Retinal pigment epithelial cell (primary cell): Measurements from ENCODE around the gene DUSP15.

Source experiments
- DNase-seq: peaks from one replicate; pipeline ENCODE4 v3.0.0-alpha.2; 2010; ENCODE audit warnings: low read depth
- H3K4me3 ChIP-seq: 2 replicates; pipeline ENCODE4 v1.5.1; 2011; ENCODE audit warnings: mild to moderate bottlenecking, low read length, control low read depth, moderate library complexity
- CTCF ChIP-seq: conservative IDR thresholded peaks from 2 replicates; pipeline ENCODE4 v1.5.1; 2011; ENCODE audit warnings: low read depth, low read length, control low read depth, inconsistent platforms

The DUSP15 gene

GRCh38 chr20:31842471-31843157, 27.7 kb downstream of the DUSP15 start:
- TF ChIP-seq CTCF: peak; percentile 8
- H3K4me3 ChIP-seq: no peak overlapping the region
- no peak for DNase-seq

DNA sequence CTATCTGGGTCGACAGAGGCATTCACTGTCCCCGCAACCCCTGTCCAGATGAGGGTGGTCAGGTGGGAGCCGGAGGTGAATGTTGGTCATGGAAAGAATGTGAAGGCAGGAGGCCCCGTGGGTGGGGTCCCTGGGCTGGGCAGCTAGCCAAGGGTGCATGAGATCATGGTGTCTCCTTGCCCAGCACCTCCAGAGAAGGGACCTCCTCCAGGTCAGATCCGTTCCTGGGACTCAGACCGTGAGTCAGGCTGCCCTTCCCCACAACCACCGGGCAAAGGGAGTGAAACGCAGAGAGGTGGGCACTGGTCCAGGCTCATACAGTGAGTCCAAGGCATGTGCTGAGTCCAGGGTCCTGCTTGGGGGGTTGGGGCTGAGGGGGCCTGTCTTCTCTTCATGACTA, 28.4 kb downstream of the DUSP15 start:
- no peak for TF ChIP-seq CTCF
- peak; percentile 81 for DNase-seq
- no peak overlapping the region for H3K4me3 ChIP-seq

- no peak overlapping the region for H3K4me3 ChIP-seq
- no peak for DNase-seq
- no peak for TF ChIP-seq CTCF
Measured at GRCh38 chr20:31840906-31841816, 29.2 kb downstream of the DUSP15 start.

GRCh38 chr20:31839782-31840487, 30.4 kb downstream of the DUSP15 start:
- H3K4me3 ChIP-seq: no peak overlapping the region
- no peak for DNase-seq
- TF ChIP-seq CTCF: no peak

- DNase-seq: no peak
- no peak for TF ChIP-seq CTCF
Measured at GRCh38 chr20:31838646-31839292, 31.6 kb downstream of the DUSP15 start.

DNA sequence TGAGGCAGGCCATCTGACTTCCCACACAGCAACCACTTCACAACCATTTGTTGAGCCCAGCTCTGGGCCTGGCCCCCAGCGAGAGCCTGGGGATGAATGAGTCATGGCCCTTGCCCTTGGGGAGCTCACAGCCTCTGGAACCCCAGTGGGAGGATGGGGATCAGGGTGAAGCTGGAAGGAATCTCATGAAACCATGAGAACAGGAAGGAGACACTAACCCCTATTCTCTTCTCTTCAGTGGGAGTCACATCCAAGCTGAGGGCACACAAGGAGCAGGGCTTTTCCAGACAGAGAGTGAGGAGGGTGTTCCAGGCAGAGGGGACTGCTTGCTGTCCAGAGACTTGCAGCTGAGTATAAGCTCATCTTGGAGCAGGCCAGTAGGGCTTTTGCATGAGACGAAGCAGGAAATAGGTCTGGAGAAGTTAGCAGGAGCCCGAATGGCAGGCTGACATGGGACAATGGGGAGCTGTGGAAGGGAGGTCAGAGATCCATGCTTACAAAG, 32.4 kb downstream of the DUSP15 start:
- no peak for DNase-seq
- no peak for TF ChIP-seq CTCF
- no peak overlapping the region for H3K4me3 ChIP-seq

More at GRCh38 chr20:31838646-31839292, 31.6 kb downstream of the DUSP15 start:
- H3K4me3 ChIP-seq: no peak overlapping the region
